K562 (cell line): ENCODE results near the gene SLC25A44. TPM values are rescaled to one million over a fixed set of nuclear protein-coding genes. Genes with fewer than 3 reads are reported as not detected.

Experiments
- ARID3B ChIP-seq: fragments of 250-450 bp; sonication (Bioruptor Pico); IDR thresholded peaks from 2 replicates; pipeline ENCODE4 v1.4.0; 2020; ENCODE audit warnings: borderline replicate concordance
- CREB1 ChIP-seq, 2 experiments: sonication (generic) in 1 of 2; formaldehyde crosslinking in 1 of 2; IDR thresholded peaks; 2 replicates each; pipeline versions ENCODE4 v1.6.1 to v1.8.0; 2012 to 2022; ENCODE audit warnings: inconsistent platforms in 1 of 2, mild to moderate bottlenecking in 1 of 2, missing genetic modification reagents in 1 of 2, moderate library complexity in 1 of 2
- CXXC5 ChIP-seq: fragments of 250-450 bp; sonication (Bioruptor Pico); IDR thresholded peaks from 2 replicates; pipeline ENCODE4 v1.8.0; 2022; ENCODE audit warnings: inconsistent platforms, mild to moderate bottlenecking, moderate library complexity
- DIDO1 ChIP-seq: fragments of 450-650 bp; IDR thresholded peaks from 2 replicates; pipeline ENCODE4 v1.6.1; 2016; ENCODE audit warnings: low read depth, missing biosample characterization, missing genetic modification characterization
- ELF1 ChIP-seq: fragments of 200-800 bp; sonication (Bioruptor generic); IDR thresholded peaks from 2 replicates; pipeline ENCODE4 v1.6.1; 2016; ENCODE audit warnings: missing genetic modification characterization, missing compliant biosample characterization
- FOXA1 ChIP-seq: fragments of 450-650 bp; IDR thresholded peaks from 2 replicates; pipeline ENCODE4 v1.6.1; 2016; ENCODE audit warnings: mild to moderate bottlenecking, borderline replicate concordance
- GTF2F1 ChIP-seq: IDR thresholded peaks from 2 replicates; pipeline ENCODE4 v1.6.1; 2011; ENCODE audit warnings: low read depth, low read length, improper control_type of control experiment
- KDM4B ChIP-seq, 2 experiments: fragments of 450-650 bp in 1 of 2; sonication (generic) in 1 of 2; IDR thresholded peaks; 2 replicates each; pipeline ENCODE4 v1.6.1; 2016 to 2017; ENCODE audit warnings: borderline replicate concordance in 2 of 2, antibody characterized with exemption in 1 of 2, low read depth in 1 of 2, mild to moderate bottlenecking in 1 of 2
- MEF2D ChIP-seq: conservative IDR thresholded peaks from 2 replicates; pipeline ENCODE4 v1.6.1; 2016; ENCODE audit warnings: low read depth, missing genetic modification characterization, missing compliant biosample characterization
- MYC ChIP-seq, 2 experiments: fragments of 250-450 bp in 1 of 2; sonication (Bioruptor Pico) in 1 of 2; IDR thresholded peaks; 2 replicates each; pipeline versions ENCODE4 v1.5.1 to v1.6.1; 2012 to 2021; ENCODE audit warnings: low read depth in 2 of 2, borderline replicate concordance in 1 of 2, improper control_type of control experiment in 1 of 2, low read length in 1 of 2, mild to moderate bottlenecking in 1 of 2, moderate library complexity in 1 of 2
- NCOA1 ChIP-seq: fragments of 450-650 bp; IDR thresholded peaks from 2 replicates; pipeline ENCODE4 v1.6.1; 2016; ENCODE audit warnings: low read depth
- NEUROD1 ChIP-seq: fragments of 150-350 bp; IDR thresholded peaks from 2 replicates; pipeline ENCODE4 v1.6.1; 2014; ENCODE audit warnings: borderline replicate concordance, low read length, low read depth; ENCODE audit not compliant: partially characterized antibody
- PHF21A ChIP-seq: fragments of 450-650 bp; IDR thresholded peaks from 2 replicates; pipeline ENCODE4 v1.6.1; 2017; ENCODE audit warnings: low read depth, borderline replicate concordance
- PTRF ChIP-seq: fragments of 450-650 bp; IDR thresholded peaks from 2 replicates; pipeline ENCODE4 v1.6.1; 2016; ENCODE audit warnings: mild to moderate bottlenecking, missing genetic modification characterization, missing compliant biosample characterization
- RBM22 ChIP-seq: fragments of 200-400 bp; formaldehyde crosslinking; IDR thresholded peaks from 2 replicates; pipeline ENCODE4 v1.6.1; 2018; ENCODE audit warnings: low read length, low read depth; ENCODE audit not compliant: poor library complexity, severe bottlenecking
- RBM25 ChIP-seq: fragments of 200-400 bp; formaldehyde crosslinking; IDR thresholded peaks from 2 replicates; pipeline ENCODE4 v1.6.1; 2018; ENCODE audit warnings: low read length, low read depth, moderate library complexity; ENCODE audit not compliant: severe bottlenecking
- SMARCB1 ChIP-seq: IDR thresholded peaks from 2 replicates; pipeline ENCODE4 v1.6.1; 2011; ENCODE audit warnings: improper control_type of control experiment, low read depth; ENCODE audit not compliant: insufficient read length
- SRF ChIP-seq, 2 experiments: fragments of 250-450, 450-650 bp in 1 of 2; sonication (Bioruptor Pico) in 1 of 2; sonication (generic) in 1 of 2; formaldehyde crosslinking; IDR thresholded peaks; 2 replicates each; pipeline versions ENCODE4 v1.5.0 to v1.5.1; 2020 to 2022; ENCODE audit warnings: mild to moderate bottlenecking in 1 of 2, missing genetic modification reagents in 1 of 2
- TFE3 ChIP-seq: fragments of 450-650 bp; formaldehyde crosslinking; IDR thresholded peaks from 2 replicates; pipeline ENCODE4 v1.4.0; 2020; ENCODE audit warnings: mild to moderate bottlenecking, mixed read lengths
- USF2 ChIP-seq: sonication (generic); formaldehyde crosslinking; IDR thresholded peaks from 2 replicates; pipeline ENCODE4 v1.5.0; 2020; ENCODE audit warnings: missing genetic modification reagents
- ZNF140 ChIP-seq: fragments of 250-450 bp; sonication (Bioruptor Pico); IDR thresholded peaks from 2 replicates; pipeline ENCODE4 v1.8.0; 2021; ENCODE audit warnings: moderate library complexity, mild to moderate bottlenecking, inconsistent platforms
- ZNF197 ChIP-seq: fragments of 200-800 bp; sonication (Bioruptor generic); IDR thresholded peaks from 2 replicates; pipeline ENCODE4 v1.6.1; 2016; ENCODE audit warnings: low read depth, missing genetic modification characterization, missing compliant biosample characterization
- polyA plus RNA-seq, 8 experiments: library from polyadenylated mRNA; depleted of rRNA in 4 of 8; stranded (reverse) in 5 of 8; unstranded in 3 of 8; fragments of >200 nt; fragmentation: Nextera tagmentation in 2 of 8; fragmentation: Illumina TruSeq in 1 of 8; extraction: Ambion mirVana in 2 of 8; extraction: Trizol in 1 of 8; gene quantifications; 2 replicates each; pipeline versions ENCODE4 v1.2.1 to v1.2.3, GENCODE V29; 2011 to 2014; ENCODE audit warnings: inconsistent platforms in 1 of 8, missing spikeins in 1 of 8
- total RNA-seq, 7 experiments: library from RNA; depleted of rRNA in 6 of 7; stranded (reverse); fragments of >200 nt in 6 of 7; fragmentation: Illumina TruSeq in 2 of 7; extraction: Trizol in 2 of 7; gene quantifications; 2 replicates each; pipeline versions ENCODE4 v1.2.1 to v1.2.3, GENCODE V29; 2011 to 2021; ENCODE audit warnings: low replicate concordance in 1 of 7

SLC25A44 gene
- total and polyA plus RNA-seq, 9 of the 15 experiments (the other 6 are each of a cell fraction or from before 2014, with no cell fraction given), result 4.4 to 22.8 (median 12.5) TPM

- no peak for TF ChIP-seq TFE3 (CRISPR knock-in tag)
- TF ChIP-seq CXXC5 (CRISPR knock-in tag), result peak; percentile 94
- TF ChIP-seq PTRF (tag), result no peak
- no peak; the same call in 1 of the 2 replicates for TF ChIP-seq GTF2F1
- TF ChIP-seq DIDO1 (tag), result peak; percentile 76; the same call in 1 of the 2 replicates
- TF ChIP-seq CREB1 (IDR thresholded peaks at IDR 0.05), result peak; percentile 92
- TF ChIP-seq CREB1 (CRISPR knock-in tag; IDR thresholded peaks at IDR 0.05), result peak; percentile 94
- TF ChIP-seq FOXA1, result no peak
- peak; percentile 92 for TF ChIP-seq RBM25
- 0 out of 2 replicates have a peak, but pooled peaks have one; percentile 30 for TF ChIP-seq ELF1 (tag)
- TF ChIP-seq MEF2D (tag), result no peak
- TF ChIP-seq SRF (CRISPR knock-in tag; IDR thresholded peaks at IDR 0.05), result no peak; a peak in 1 of 4 replicates
- TF ChIP-seq ZNF197 (CRISPR knock-in tag), result no peak
- TF ChIP-seq ARID3B (CRISPR knock-in tag), result no peak
- TF ChIP-seq PHF21A, result 0 out of 2 replicates have a peak, but pooled peaks have one; percentile 34
- peak; percentile 82 for TF ChIP-seq MYC (IDR thresholded peaks at IDR 0.05; ENCODE audit: low read depth, low read length)
- TF ChIP-seq MYC (CRISPR knock-in tag; IDR thresholded peaks at IDR 0.05; ENCODE audit: borderline replicate concordance, low read depth), result peak; percentile 50; the same call in 1 of the 2 replicates
- TF ChIP-seq RBM22, result no peak
- TF ChIP-seq USF2 (CRISPR knock-in tag), result no peak
- TF ChIP-seq NCOA1, result no peak
- peak; percentile 94 for TF ChIP-seq NEUROD1
- no peak for TF ChIP-seq KDM4B (IDR thresholded peaks at IDR 0.05; ENCODE audit: borderline replicate concordance in 2 of 2, low read depth in 1 of 2)
- no peak for TF ChIP-seq ZNF140 (CRISPR knock-in tag)
- no peak for TF ChIP-seq SMARCB1
These were observed 19.1 kb downstream of the SLC25A44 start, which contains the start of gene PMF1 (continued) for GRCh38 chr1:156212833-156213643.
